Bone marrow (tissue), 2 donors: Measurements from ENCODE around the gene TLE4.
"Not testable (repeated sequence)": the region's sequence is repeated elsewhere in the genome, so short reads cannot be mapped to it uniquely, and the experiment has no call there.

ENCODE experiments used
- DNase-seq, 2 donors: peaks; one replicate each; lab custom pipeline; 2025; lab: John Stamatoyannopoulos, UW

Gene TLE4

DNA sequence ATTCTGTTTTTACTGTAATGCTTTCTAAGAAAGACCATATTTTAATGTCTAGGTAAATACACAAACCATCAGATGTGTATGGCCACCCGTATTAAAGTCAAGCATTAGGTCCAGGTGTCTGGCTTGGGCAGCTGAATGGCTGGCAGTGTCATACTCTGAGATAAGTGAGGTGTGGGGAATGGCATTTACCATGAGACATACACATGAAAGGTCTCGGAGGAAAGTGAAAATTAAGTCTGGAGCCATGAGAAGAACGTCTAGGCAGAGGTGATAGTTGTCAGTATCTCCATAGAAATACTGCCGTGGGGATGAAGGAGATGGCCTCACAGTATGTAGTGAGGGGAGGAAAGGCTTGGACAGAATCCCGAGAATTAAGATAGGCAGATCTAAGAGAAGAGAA, 164.3 kb downstream of the TLE4 start:
- DNase-seq: no peak

- no peak for DNase-seq
Measured at GRCh38 chr9:79741381-79741780, 169.6 kb downstream of the TLE4 start.

DNA sequence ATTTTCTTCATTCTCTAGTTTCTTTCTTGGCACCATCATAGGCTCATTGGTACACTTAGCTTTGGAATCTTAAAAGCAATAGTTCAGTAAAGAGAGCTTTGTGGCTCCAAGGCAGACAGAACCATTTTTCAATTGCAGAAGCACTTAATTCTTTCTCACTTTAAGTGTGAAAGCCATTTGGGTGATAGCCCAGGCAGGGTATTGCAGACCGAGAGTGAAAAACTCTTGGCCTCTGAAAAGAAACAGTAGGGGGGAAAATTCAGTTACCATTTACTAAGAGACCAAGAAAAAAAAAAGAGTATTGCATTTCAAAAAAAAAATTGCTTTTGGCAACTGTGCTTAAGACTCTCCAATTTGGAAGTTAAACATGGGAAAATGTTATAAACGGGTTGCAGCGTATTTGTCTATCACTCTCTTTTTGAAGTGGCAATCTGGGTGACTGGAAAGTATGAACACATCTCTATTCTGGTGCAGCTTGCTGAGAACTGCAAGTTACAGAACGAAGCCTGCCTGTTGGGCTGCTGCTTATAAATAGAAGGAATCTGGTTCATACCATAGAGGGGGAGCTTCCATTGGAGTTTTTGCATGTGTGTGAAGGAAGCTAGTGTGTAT, 170.5 kb downstream of the TLE4 start:
- DNase-seq: no peak

- DNase-seq: no peak
Measured at GRCh38 chr9:79744521-79744920, 172.8 kb downstream of the TLE4 start.

DNA sequence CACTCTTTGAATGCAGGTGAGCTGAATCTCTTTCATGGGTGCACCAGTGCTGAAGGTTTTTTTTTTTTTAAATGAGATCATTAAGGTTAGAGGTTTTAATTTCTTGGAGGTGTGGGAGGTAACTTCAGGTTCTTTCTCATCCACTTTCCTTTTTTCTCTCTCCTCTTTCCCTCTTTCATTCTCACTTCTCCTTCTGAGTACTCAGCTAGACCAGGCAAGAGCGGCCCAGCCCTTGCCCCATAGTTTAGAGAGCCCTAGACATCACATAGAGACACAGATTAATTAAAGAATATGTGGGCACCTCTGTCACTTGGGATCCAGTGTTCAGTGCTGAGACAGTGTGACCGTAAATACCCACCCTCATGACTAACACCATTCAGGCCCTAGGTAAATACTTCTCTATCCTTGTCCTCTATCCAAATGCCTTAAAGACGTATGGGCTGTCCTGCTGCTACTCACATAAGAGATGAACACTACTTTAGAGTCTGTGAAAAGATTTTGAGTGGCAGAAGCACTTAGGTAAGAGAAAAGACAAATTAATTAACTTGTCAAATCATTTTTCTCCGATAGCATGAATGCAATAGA, 174.1 kb downstream of the TLE4 start:
- no peak for DNase-seq

DNA sequence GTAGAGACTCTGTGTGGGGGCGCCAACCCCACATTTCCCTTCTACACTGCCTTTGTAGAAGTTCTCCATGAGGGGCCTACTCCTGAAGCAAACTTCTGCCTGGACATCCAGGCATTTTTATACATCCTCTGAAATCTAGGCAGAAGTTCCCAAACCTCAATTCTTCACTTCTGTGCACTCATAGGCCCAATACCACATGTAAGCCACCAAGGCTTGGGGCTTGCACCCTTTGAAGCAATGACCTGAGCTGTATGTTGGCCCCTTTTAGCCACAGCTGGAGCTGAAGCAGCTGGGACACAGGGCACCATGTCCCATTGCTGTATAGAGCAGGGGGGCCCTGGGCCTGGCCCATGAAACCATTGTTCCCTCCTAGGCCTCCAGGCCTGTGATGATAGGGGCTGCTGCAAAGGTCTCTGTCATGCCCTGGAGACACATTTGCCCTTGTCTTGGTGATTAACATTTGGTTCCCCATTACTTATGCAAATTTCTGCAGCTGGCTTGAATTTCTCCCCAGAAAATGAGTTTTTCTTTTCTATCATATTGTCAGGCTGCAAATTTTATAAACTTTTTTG, 180.2 kb downstream of the TLE4 start:
- DNase-seq: not testable (repeated sequence)

DNA sequence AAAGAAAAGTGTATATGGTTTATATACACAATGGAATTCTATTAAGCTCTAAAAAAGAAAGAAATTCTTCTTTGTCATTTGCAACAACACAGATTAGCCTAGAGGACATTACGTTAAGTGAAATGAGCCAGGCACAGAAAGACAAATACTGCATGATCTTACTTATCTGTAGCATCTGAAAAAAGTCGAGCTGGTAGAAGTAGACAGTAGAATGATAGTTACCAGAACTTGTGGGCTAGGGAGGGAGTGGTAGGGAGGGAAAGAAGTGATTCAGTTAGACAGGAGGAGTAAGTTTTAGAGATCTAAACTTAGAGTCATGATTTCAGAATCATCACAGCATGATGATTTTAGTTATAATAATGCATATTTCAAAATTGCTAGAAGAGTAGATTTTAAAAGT, 184.6 kb downstream of the TLE4 start:
- DNase-seq: no peak

DNA sequence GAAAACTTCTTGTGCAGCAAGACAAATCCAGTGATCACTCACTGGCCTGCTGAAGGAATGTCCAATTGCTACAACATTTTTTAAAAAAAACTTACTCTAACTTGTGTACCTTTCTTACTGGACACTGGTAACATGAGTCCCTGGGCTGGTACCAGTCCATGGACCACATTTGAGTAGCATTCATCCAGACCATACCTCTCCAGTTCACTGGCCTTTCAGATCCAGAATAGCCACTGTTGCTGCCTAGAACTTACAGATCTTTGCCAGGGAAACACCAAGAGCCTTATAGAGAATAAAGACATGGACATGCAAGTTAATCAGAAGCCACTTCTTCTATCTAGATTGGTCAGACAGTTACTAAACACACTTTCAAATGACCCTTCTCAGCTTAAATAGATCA, 185.3 kb downstream of the TLE4 start:
- no peak for DNase-seq

- no peak for DNase-seq
Measured at GRCh38 chr9:79757881-79758669, 186.3 kb downstream of the TLE4 start.

GRCh38 chr9:79759460-79759859, 187.7 kb downstream of the TLE4 start:
- DNase-seq: no peak

- no peak for DNase-seq
Measured at GRCh38 chr9:79762070-79762469, 190.3 kb downstream of the TLE4 start.

DNA sequence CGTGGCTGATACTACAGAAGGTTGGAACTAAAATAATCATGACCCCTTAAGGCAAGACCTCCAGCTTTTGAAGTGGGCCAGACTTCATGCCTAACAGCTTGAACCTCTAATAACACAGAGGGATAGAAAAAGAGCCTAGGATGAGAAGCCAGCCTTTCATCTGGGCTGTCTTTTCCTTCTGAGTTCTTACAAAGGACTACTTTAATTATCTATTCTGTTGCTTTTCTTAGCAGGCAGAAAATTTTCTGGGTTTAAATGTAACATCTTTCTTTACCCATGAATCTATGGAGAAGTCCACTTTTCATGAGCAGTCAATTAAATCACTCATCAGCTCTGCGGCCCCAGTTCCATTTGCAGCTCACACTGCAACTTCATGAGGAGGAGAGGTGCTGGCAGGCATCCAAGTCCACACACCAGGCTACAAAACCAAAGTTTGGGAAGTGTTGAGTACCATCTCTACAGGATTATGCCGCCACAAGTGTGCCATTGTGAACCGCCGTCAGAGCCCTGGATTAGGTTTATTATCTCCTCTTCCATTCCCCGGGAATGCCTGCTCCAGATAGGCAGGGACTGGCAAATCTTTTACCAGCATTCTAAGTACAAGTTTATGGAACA, 192.0 kb downstream of the TLE4 start:
- no peak for DNase-seq

GRCh38 chr9:79764374-79764773, 192.6 kb downstream of the TLE4 start:
- DNase-seq: no peak

DNA sequence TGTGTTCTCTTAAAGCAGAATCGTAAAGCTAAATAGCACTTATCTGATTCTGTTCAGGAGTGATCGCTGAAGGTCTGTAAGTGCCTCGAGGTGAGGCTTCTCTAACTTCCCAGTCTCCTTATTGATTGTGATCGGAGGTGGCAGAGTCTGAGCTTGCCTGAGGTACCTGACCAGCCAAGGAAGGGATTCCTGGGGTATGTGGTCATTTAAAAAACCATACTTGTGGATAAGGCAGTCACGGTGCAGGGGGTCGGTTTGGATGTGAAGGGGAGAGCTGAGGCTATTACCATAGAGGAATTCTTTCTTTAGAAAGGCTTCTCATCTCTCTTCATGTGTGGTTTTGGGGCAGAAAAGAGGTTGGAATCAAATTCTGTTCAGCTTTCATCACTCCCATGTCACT, 193.7 kb downstream of the TLE4 start:
- no peak for DNase-seq

GRCh38 chr9:79766091-79766490, 194.3 kb downstream of the TLE4 start:
- DNase-seq: no peak

DNA sequence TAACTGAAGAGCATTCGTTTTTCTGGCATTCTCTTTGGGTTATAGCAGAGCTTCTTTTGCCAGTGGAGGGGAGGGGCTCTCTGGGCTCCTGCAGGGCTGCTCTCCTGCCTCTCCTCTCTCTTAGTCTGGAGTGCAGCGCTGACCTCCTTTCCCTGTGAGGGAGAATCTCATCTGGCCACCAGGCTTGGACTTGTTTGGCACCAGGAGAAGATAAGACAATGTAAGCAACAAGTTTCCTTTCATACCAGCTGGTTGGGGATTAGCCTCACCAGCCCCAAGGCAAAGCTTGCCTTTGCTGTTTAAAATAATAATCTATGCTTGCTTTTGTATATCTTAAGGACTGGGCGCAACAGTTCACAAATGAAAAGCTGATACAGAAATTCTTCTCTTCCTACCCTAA, 196.4 kb downstream of the TLE4 start:
- DNase-seq: no peak

- no peak for DNase-seq
Measured at GRCh38 chr9:79769476-79770275, 197.9 kb downstream of the TLE4 start.

- no peak for DNase-seq
Measured at GRCh38 chr9:79774356-79774755, 202.6 kb downstream of the TLE4 start.
